SW 1271 (cell line): ENCODE results near the gene SMIM14.
"Not testable (repeated sequence)": the region's sequence is repeated elsewhere in the genome, so short reads cannot be mapped to it uniquely, and the experiment has no call there.

ENCODE experiments used
- DNase-seq, 2 experiments: peaks; one replicate each; lab custom pipeline; 2025; lab: John Stamatoyannopoulos, UW

Gene SMIM14

DNA sequence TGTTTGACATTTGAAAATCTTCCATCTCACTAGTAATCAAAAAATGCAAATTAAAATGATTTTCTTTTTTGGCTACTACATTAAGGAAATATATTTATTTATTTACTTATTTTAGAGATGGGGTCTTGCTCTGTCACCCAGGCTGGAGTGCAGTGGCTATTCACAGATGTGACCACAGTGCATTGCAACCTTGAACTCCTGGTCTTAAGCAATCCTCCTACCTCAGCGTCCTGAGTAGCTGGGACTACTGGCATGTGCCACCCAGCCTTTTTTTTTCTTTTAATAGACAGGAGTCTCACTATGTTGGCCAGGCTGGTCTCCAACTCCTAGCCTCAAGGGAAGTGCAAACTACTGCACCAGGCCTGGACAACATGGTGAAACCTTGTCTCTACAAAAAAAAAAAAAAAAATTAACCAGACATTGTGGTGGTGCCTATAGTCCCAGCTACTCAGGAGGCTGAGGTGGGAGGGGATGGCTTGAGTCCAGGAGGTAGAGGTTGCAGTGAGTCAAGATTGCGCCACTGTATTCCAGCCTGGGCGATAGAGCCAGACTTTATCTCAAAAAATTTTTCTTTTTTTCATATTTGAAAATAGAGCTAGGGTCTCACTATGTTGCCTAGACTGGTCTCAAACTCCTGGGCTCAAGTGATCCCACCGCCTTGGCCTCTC, 4.4 kb upstream of the SMIM14 start:
- DNase-seq: no peak

- no peak for DNase-seq
These were observed 2.8 kb upstream of the SMIM14 start for GRCh38 chr4:39641451-39641850.

- DNase-seq: peak in 1 of 2 experiments; percentile 67
These were observed 895 bp downstream of the SMIM14 start for GRCh38 chr4:39637586-39638353.

DNA sequence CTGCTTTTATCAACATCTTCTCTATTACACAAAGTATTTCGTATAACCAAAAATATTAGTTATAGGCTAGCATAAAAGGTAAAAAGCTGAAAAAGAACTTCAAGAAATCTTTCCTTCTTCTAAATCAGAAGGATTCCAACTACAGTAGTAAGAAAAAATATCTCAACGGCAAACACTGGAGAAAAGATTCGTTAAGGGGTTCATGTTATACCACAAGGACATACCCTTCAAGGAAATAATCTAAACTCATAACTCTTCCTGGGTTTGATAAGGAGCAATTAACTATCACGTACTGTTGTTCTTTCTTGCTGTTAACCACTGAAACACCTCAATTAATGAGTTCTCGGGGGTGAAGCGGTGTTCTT, 1.5 kb downstream of the SMIM14 start:
- DNase-seq: no peak

DNA sequence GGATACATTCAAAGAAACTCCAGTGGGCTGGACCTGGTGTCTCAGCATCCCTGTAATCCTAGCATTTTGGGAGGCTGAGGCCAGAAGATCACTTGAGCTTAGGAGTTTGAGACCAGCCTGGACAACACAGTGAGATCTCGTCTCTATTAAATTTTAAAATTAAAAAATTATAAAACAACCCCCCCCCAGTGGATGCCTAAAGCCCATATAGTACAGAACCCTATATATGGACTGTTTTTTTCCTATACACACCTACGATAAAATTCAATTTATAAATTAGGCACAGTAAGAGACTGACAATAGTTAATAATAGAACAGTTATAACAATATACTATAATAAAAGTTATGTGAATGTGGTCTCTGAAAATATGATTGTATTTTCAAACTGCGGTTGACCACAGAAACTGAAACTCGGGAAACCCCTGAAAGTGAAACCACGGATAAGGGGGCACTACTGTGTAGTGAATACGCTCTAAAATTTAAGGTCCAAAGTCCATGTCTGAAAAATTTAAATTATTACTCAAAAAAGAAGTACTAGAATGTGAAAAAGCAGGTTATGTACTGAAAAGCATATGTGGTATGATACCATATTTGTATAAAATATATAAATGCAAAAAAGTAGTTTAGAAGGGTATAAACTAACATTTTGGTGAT, 2.0 kb downstream of the SMIM14 start:
- DNase-seq: peak in 1 of 2 experiments; percentile 20

- no peak for DNase-seq
These were observed 3.6 kb downstream of the SMIM14 start for GRCh38 chr4:39635023-39635422.

GRCh38 chr4:39631700-39632079, 7.0 kb downstream of the SMIM14 start:
- DNase-seq: no peak

GRCh38 chr4:39627413-39627812, 11.3 kb downstream of the SMIM14 start:
- no peak for DNase-seq

- DNase-seq: no peak
These were observed 11.8 kb downstream of the SMIM14 start for GRCh38 chr4:39626913-39627312.

GRCh38 chr4:39626261-39626660, 12.4 kb downstream of the SMIM14 start:
- DNase-seq: no peak

GRCh38 chr4:39621582-39621981, 17.1 kb downstream of the SMIM14 start:
- DNase-seq: peak; percentile 52 to 71

- no peak for DNase-seq
These were observed 17.9 kb downstream of the SMIM14 start for GRCh38 chr4:39620551-39621313.

GRCh38 chr4:39617534-39617933, 21.1 kb downstream of the SMIM14 start:
- no peak for DNase-seq

- DNase-seq: peak in 1 of 2 experiments; percentile 65
These were observed 22.0 kb downstream of the SMIM14 start for GRCh38 chr4:39616651-39617050.

DNA sequence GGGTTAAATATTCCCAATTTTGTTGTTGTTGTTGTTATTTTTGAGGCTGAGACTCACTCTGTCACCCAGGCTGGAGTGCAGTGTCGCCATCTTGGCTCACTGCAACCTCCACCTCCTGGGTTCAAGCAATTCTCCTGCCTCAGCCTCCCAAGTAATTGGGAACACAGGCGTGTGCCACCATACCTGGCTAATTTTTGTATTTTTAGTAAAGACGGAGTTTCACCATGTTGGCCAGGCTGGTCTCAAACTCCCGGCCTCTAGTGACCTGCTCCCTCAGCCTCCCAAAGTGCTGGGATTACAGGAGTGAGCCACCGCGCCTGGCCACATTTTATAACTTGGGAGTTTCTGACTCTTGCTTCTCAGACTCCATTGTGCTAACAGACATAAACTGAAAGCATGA, 22.6 kb downstream of the SMIM14 start:
- DNase-seq: not testable (repeated sequence)

DNA sequence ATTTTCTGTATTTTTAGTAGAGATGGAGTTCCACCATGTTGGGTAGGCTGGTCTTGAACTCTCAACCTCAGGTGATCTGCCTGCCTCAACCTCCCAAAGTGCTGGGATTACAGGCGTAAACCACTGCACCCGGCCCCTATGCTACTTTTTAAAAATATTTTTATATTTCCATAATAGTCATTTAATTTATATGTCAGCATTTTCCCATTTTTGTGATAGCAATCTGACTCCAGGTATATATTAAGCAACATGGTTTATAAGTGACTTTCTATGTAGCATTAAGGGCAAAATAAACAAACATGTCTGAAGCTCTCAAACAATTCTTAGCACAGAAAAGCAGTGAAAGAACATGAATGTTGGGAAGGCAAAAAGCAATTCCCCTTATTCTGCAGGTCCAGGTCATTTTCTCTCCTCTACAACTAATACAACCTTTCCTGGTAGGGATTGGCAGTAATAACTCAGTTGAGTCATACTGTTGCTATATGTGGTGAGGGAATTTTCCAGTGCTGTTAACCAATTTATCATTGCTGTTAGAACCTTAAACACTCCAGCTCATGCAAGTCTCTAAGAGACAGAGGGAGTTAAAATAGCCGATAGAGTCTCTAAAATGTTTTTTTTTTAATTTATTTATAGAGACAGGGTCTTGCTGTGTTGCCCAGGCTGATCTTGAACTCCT, 24.0 kb downstream of the SMIM14 start:
- DNase-seq: peak in 1 of 2 experiments; percentile 19

GRCh38 chr4:39613093-39613656, 25.5 kb downstream of the SMIM14 start:
- DNase-seq: peak in 1 of 2 experiments; percentile 32

DNA sequence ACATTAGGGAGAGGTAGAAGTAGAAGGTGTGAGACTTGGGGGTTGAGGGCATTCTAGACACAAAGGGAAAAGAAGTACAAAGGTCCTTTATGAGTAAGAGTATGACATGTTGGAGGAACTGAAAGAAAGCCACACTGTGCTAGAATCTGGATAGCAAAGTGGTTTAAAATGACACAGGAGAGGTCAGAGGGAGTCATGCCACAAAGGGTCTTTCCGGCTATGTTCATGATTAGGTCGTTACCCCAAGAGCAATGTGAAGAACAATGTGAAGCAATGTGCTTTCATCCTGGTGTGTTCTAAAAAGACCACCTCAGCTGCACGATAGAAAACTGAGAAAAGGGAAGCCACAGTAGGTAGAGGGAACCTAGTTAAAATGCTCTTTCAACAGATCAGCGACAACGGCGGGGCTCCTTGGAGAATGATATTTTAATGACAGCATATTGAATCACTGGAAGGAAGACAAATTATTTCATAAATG, 29.2 kb downstream of the SMIM14 start:
- DNase-seq: no peak

GRCh38 chr4:39608451-39608850, 30.2 kb downstream of the SMIM14 start:
- DNase-seq: no peak

GRCh38 chr4:39606747-39607146, 31.9 kb downstream of the SMIM14 start:
- no peak for DNase-seq

GRCh38 chr4:39597695-39598381, 40.8 kb downstream of the SMIM14 start:
- DNase-seq: no peak
